ENCODE data around the gene BNIP1. TPM values are rescaled to one million over a fixed set of nuclear protein-coding genes. Genes with fewer than 3 reads are reported as not detected.

The BNIP1 gene
- total RNA-seq, 2 experiments from 2014 or later, result 22.5 to 24.4 TPM

GRCh38 chr5:173101245-173101644, 43.1 kb upstream of the BNIP1 start:
- no peaks in the 10 kb centered on the region for H3K27me3 ChIP-seq (ENCODE audit: control insufficient read depth in 1 of 2, insufficient read depth in 2 of 2, low read length in 2 of 2)
- no peak overlapping the region for H3K27ac ChIP-seq (ENCODE audit: low read depth in 1 of 2, low read length in 2 of 2)
- no peak overlapping the region for H3K4me3 ChIP-seq (ENCODE audit: low read length)
- H3K27ac Mint-ChIP-seq, result peak overlapping the region; percentile 63
- ATAC-seq (ENCODE audit: poor library complexity) (no peak), DNase-seq (no peak)
- peaks cover 3% of the 10 kb centered on the region for H3K9me3 Mint-ChIP-seq
- no peak for TF ChIP-seq CTCF (IDR thresholded peaks at IDR 0.05)
- no peaks in the 10 kb centered on the region for H3K27me3 Mint-ChIP-seq
- no peak overlapping the region for H3K4me3 Mint-ChIP-seq
- peaks cover 50% of the 10 kb centered on the region for H3K36me3 Mint-ChIP-seq (ENCODE audit: low read depth)
- peaks cover 29% of the 10 kb centered on the region for H3K4me1 ChIP-seq (ENCODE audit: insufficient read depth, low read length)
- POLR2A ChIA-PET, result no interaction called here
- CTCF ChIA-PET, result interaction anchor here (0.6 kb wide), 1 partner anchor 59 kb away, joined by 4 read pairs; no protein-coding TSS in a partner anchor
- H3K4me1 Mint-ChIP-seq (ENCODE audit: low read depth), result peaks cover 82% of the 10 kb centered on the region
- peaks cover 4% of the 10 kb centered on the region for H3K36me3 ChIP-seq (ENCODE audit: insufficient read depth, low read length)
- intact Hi-C loops (cut with DNase I, micrococcal nuclease), result no loop called here
- peaks cover 0 to 18% of the 10 kb centered on the region in 2 experiments for H3K9me3 ChIP-seq (ENCODE audit: control insufficient read depth in 1 of 2, insufficient read depth in 1 of 2, low read length in 2 of 2)

DNA sequence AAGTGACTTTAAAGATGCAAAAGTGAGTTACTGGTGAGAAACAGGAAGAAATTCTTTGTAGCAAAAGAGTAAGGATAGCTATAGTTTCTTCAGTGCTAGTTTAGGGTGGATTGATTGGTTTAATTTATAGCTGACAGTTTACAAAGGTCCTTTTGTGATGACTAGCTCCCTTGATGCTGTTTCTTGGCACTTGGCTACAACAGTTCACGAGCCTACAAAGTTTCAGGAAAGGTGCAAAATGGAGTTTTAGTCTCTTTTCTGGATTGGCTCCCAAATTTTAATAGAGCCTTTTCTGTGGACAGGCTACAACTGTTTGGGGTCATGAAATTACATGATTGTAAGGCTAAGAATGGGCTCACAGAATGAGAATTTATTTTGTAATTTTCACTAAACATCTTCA, 40.9 kb upstream of the BNIP1 start:
- H3K4me3 Mint-ChIP-seq, result no peak overlapping the region
- TF ChIP-seq CTCF (IDR thresholded peaks at IDR 0.05), result no peak
- peaks cover 3% of the 10 kb centered on the region for H3K9me3 Mint-ChIP-seq
- Histone ChIP-seq H3K27me3 (ENCODE audit: control insufficient read depth in 1 of 2, insufficient read depth in 2 of 2, low read length in 2 of 2) (no peaks in the 10 kb centered on the region), H3K36me3 (ENCODE audit: insufficient read depth, low read length) (peaks cover 5% of the 10 kb centered on the region), H3K9me3 (ENCODE audit: control insufficient read depth in 1 of 2, insufficient read depth in 1 of 2, low read length in 2 of 2) (peaks cover 0 to 18% of the 10 kb centered on the region in 2 experiments), H3K4me3 (ENCODE audit: low read length) (no peak overlapping the region), H3K4me1 (ENCODE audit: insufficient read depth, low read length) (peaks cover 25% of the 10 kb centered on the region), H3K27ac (ENCODE audit: low read depth in 1 of 2, low read length in 2 of 2) (no peak overlapping the region)
- peaks cover 60% of the 10 kb centered on the region for H3K4me1 Mint-ChIP-seq (ENCODE audit: low read depth)
- H3K27ac Mint-ChIP-seq, result no peak overlapping the region
- DNase-seq (no peak), ATAC-seq (ENCODE audit: poor library complexity) (no peak)
- peaks cover 57% of the 10 kb centered on the region for H3K36me3 Mint-ChIP-seq (ENCODE audit: low read depth)
- no peaks in the 10 kb centered on the region for H3K27me3 Mint-ChIP-seq
- ChIA-PET CTCF (no interaction called here), POLR2A (no interaction called here)
- intact Hi-C loops (cut with DNase I, micrococcal nuclease), result no loop called here

DNA sequence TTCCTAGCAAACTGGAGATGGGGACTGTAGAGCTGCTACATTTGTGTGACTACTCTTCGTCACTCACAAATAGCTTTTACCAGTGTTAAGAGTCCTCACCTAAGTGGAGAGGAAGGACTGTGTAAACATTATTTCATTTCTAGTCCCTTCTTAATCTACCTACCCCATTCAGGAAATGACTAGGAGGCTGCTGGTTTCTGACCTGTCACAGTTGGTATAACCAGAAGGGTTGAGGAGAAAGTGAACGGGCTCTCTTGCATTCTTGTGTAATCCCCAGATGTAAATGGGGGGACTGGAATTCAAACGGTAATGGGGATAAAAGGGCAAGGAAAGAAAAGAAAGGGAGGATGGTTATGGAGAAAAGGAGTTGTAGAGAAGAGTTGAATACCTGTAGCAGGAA, 35.4 kb upstream of the BNIP1 start:
- no peaks in the 10 kb centered on the region for H3K27me3 Mint-ChIP-seq
- TF ChIP-seq CTCF (IDR thresholded peaks at IDR 0.05), result no peak
- no peaks in the 10 kb centered on the region for H3K9me3 ChIP-seq (ENCODE audit: control insufficient read depth in 1 of 2, insufficient read depth in 1 of 2, low read length in 2 of 2)
- no peak overlapping the region for H3K27ac ChIP-seq (ENCODE audit: low read depth in 1 of 2, low read length in 2 of 2)
- H3K4me3 ChIP-seq (ENCODE audit: low read length), result no peak overlapping the region
- ChIA-PET POLR2A (no interaction called here), CTCF (interaction anchor here (1.3 kb wide), 1 partner anchor 125 kb away, joined by 3 read pairs; the partner anchor contains the start of gene ATP6V0E1)
- H3K9me3 Mint-ChIP-seq, result no peaks in the 10 kb centered on the region
- intact Hi-C loops (cut with DNase I, micrococcal nuclease), result no loop called here
- no peak overlapping the region for H3K4me3 Mint-ChIP-seq
- no peaks in the 10 kb centered on the region for H3K4me1 ChIP-seq (ENCODE audit: insufficient read depth, low read length)
- ATAC-seq (ENCODE audit: poor library complexity) (no peak), DNase-seq (no peak)
- H3K27ac Mint-ChIP-seq, result no peak overlapping the region
- H3K27me3 ChIP-seq (ENCODE audit: control insufficient read depth in 1 of 2, insufficient read depth in 2 of 2, low read length in 2 of 2), result no peaks in the 10 kb centered on the region
- H3K36me3 Mint-ChIP-seq (ENCODE audit: low read depth), result peaks cover 81% of the 10 kb centered on the region
- peaks cover 53% of the 10 kb centered on the region for H3K36me3 ChIP-seq (ENCODE audit: insufficient read depth, low read length)
- H3K4me1 Mint-ChIP-seq (ENCODE audit: low read depth), result peaks cover 14% of the 10 kb centered on the region

All from CD4-positive, alpha-beta T cell (primary cell).